Sigmoid colon (tissue), 4 donors: ENCODE results near the gene PELI2.

Source experiments
- CTCF ChIP-seq, 4 experiments: fragments of 450-650 bp in 3 of 4; fragments of 200-600 bp in 1 of 4; IDR thresholded peaks; one replicate each; pipeline ENCODE4 v1.5.1; 2016 to 2019; ENCODE audit warnings: antibody characterized with exemption in 4 of 4, mild to moderate bottlenecking in 3 of 4, moderate library complexity in 2 of 4
- EP300 ChIP-seq, 4 donors: sonication (generic); formaldehyde crosslinking; IDR thresholded peaks; one replicate each; pipeline ENCODE4 v1.6.1; 2017; ENCODE audit warnings: antibody characterized with exemption in 4 of 4
- POLR2A ChIP-seq, 2 donors: fragments of 450-650 bp; IDR thresholded peaks; one replicate each; pipeline ENCODE4 v1.6.1; 2016; ENCODE audit warnings: antibody characterized with exemption in 2 of 2, mild to moderate bottlenecking in 2 of 2, moderate library complexity in 2 of 2
- POLR2AphosphoS5 ChIP-seq, 4 donors: sonication (generic); formaldehyde crosslinking; IDR thresholded peaks; one replicate each; pipeline ENCODE4 v1.6.1; 2017; ENCODE audit warnings: antibody characterized with exemption in 4 of 4

DNA sequence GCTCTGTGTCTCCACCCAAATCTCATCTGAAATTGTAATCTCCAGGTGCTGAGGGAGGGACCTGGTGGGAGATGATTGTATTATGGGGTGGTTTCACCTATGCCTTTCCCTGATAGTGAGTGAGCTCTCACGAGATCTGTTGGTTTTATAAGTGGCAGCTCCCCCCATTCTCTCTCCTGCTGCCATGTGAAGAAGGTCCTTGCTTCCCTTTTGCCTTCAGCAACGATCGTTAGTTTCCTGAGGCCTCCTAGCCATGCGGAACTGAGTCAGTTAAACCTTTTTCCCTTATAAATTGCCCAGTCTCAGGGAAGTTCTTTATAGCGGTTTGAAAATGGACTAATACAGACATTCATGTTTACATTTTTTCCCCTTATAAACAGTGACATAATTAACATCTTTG lies 36.1 kb downstream of the PELI2 start:
- TF ChIP-seq CTCF (IDR thresholded peaks at IDR 0.05) (no peak), POLR2A (IDR thresholded peaks at IDR 0.05) (no peak), POLR2AphosphoS5 (IDR thresholded peaks at IDR 0.05) (no peak), EP300 (IDR thresholded peaks at IDR 0.05) (no peak)
